Cardiac septum (tissue), 1 donor: Measurements from ENCODE around the gene TPRN. TPM values are rescaled to one million over a fixed set of nuclear protein-coding genes. Genes with fewer than 3 reads are reported as not detected.

ENCODE experiments used
- DNase-seq: peaks from one replicate; pipeline ENCODE4 v3.0.0-alpha.2; 2020; ENCODE audit warnings: low spot score
- intact Hi-C: fragments of 100-400 bp; cut with DNase I; formaldehyde crosslinking; loops from one replicate; pipeline ENCODE4 v1.14.0; 2022
- total RNA-seq: library from RNA; stranded (reverse); fragmentation: NEBNext Ultra II Directional; extraction: Animal tissue kit (Norgen Biotek cat#: 25700); gene quantifications from one replicate; pipeline ENCODE4 v1.2.1, GENCODE V29; 2021
- donor health status: DM: no; HTN: no; CAD: no.

Gene TPRN
- total RNA-seq, 1 donor from 2014 or later, result 13.5 TPM

DNA sequence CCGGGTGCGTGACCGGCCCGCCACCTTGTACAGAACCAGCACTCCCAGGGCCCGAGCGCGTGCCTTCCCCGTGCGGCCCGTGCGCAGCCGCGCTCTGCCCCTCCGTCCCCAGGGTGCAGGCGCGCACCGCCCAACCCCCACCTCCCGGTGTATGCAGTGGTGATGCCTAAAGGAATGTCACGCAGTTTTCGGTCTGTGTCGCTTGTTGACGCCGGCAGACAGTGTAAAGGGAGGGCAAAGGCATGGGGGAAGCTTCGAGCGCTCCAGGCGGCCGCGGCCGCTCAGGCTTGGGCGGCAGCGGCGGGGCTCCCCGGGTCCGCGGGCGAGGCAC is 32.0 kb downstream of the TPRN start:
- intact Hi-C loops, result no loop called here
- no peak for DNase-seq

DNA sequence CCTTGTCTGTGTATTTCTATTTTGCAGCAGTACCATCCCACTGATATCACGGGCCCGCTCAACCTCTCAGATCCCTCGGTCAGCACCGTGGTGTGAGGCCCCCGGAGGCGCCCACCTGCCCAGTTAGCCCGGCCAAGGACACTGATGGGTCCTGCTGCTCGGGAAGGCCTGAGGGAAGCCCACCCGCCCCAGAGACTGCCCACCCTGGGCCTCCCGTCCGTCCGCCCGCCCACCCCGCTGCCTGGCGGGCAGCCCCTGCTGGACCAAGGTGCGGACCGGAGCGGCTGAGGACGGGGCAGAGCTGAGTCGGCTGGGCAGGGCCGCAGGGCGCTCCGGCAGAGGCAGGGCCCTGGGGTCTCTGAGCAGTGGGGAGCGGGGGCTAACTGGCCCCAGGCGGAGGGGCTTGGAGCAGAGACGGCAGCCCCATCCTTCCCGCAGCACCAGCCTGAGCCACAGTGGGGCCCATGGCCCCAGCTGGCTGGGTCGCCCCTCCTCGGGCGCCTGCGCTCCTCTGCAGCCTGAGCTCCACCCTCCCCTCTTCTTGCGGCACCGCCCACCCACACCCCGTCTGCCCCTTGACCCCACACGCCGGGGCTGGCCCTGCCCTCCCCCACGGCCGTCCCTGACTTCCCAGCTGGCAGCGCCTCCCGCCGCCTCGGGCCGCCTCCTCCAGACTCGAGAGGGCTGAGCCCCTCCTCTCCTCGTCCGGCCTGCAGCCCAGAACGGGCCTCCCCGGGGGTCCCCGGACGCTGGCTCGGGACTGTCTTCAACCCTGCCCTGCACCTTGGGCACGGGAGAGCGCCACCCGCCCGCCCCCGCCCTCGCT is 32.6 kb downstream of the TPRN start:
- intact Hi-C loops, result no loop called here
- no peak for DNase-seq

DNA sequence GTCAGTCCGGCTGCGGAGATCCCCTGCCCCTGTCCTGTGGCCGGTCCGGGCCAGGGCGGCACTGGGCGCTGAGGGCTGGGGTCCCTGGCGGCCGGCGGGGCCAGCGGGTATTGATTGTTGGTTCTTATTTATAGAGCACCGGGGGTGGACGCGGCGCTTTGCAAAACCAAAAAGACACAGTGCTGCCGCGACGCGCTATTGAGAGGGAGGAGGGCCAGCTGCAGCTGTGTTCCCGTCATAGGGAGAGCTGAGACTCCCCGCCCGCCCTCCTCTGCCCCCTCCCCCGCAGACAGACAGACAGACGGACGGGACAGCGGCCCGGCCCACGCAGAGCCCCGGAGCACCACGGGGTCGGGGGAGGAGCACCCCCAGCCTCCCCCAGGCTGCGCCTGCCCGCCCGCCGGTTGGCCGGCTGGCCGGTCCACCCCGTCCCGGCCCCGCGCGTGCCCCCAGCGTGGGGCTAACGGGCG is 33.2 kb downstream of the TPRN start:
- no peak for DNase-seq
- intact Hi-C loops, result no loop called here

DNA sequence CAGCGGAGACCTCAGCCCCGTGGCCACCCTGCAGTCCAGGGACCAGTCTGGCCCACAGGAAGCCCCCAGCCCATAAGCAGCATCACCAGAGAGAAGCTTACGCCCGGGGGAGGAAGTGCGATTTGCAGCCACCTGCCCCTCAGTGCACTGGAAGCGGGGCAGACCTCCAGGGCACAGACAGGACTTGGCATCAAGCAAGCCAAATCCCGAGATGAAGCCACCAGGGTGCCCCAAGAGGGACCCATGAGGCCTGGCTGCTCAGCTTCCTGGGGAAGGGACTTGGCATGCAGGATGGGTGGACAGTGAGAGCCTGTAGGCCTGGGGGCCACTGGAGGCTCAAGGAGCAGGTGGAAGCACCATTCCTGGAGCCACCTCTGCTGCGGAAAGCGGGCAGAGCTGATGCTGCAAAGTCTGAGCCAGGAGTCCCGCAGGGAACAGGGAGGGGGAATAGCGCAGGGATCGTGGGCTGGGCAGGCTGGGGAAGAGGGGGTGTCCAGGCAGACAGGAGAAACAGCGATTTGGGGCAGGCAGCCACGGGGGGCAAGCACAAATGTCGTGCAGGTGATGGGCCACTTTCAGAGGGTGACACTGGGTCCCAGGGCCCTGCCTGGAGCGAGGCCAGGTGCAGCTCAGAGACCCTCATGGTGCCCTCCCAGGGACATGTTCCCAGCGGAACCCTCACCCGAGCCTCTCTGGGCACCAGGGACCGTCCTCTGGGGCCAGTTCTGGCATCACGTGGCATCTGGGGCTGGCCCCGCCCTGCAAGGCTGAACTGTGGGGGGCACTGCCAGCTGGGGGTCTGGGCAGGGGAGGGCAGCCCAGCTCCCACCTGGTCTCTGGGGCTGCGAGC is 33.9 kb downstream of the TPRN start:
- DNase-seq, result no peak
- intact Hi-C loops, result no loop called here

DNA sequence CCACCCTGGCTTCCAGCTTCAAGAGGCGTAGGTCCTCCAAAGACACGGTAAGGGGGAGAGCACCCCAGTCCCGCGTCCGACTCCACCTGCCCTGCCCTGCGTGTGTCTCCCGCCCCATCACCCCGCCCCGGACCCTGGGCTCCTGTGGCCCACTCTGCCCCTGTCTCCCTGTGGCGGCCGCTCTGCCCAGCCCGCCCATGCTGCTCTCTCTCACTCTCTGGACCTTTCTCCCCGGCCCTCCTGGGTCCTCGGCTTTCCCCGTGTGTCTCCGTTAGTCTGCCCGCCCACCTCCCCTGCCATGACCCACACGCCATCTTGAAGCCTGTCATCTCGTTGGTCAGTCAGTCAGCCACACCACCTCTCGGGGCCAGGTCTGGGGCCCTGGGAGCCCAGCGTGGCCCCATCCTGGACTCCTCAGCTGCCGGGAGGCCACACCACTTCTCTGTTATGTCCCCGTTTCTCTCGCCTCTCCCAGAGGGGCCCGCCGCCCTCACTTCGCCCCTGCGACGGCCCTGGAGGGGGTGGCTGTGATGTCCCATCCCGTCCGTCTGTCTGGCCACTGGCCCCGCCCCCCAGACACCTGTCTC is 35.2 kb downstream of the TPRN start:
- intact Hi-C loops, result no loop called here
- no peak for DNase-seq

DNA sequence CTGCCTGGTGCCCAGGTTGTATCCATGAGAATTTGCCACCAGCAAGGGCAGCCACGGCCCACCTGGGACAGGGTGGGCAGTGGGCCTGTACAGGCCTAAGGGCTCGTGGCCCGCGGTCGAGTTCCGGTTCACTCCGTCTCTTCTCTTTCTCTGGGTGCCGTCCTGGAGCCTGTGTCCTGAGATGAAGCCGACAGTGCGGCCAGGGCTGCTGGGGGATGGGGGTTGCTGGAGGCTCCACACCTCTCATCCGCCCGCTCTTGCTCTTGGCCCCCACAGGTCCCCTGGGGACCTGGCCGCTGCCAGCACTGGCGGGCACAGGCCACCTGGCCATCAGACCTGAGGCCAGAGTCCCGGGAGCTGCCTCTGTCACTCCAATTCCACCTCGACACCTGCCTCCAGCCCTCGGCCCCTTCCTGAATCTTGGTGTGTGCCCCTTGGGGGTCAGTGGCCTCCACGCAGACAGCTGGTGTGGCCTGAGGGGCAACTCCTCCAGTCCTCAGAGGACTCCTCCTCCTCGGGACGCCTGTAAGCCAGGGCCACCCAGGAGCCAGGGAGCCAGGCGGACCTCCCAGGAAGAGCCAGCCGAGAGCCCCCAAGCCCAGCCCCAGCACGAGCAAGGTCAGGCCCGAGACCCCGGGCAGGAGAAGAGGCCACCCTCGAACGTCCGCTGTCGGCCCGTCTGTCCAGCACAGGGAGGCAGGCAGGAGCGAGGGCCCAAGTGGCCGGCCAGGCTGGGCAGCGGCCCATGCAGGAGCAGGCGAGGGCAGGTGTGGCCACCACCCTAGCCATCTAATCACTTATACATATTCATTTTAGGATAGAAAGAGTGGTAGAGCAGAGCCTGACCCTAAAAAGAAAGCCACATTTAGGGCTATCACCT is 35.9 kb downstream of the TPRN start:
- intact Hi-C loops, result no loop called here
- DNase-seq, result no peak

DNA sequence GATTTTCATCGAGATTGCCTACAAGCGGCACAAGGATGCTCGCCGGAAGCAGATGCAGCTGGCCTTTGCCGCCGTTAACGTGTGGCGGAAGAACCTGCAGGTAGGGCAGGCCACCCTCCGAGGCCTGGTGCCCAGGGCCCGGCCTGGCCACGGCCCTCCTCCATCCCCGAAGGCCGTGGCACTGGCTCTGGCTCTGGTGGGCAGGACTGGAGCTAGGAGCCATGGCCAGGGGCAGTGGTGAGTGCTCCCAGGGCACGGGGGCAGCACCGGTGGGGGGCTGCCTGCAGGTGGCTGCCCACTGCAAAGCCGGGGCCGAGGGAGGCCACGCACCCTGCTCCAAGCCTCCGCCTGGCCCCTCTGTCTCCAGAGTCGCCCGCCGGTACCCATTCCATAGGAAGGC is 36.7 kb downstream of the TPRN start:
- intact Hi-C loops, result no loop called here
- no peak for DNase-seq

DNA sequence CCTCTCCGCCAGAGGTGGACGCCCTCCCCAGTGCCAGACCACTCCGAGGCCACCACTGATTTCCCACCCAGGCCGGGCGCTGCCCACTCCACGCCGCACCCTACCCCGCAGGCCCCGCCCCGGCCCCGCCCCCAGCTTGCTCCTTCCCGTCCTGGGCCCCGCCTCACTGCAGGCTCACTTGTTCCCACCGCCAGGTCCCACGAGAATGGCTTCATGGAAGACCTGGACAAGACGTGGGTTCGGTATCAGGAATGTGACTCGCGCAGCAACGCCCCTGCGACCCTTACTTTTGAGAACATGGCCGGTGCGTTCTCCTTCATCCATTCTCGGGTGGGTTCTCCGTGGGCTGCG is 37.2 kb downstream of the TPRN start:
- intact Hi-C loops, result no loop called here
- no peak for DNase-seq

DNA sequence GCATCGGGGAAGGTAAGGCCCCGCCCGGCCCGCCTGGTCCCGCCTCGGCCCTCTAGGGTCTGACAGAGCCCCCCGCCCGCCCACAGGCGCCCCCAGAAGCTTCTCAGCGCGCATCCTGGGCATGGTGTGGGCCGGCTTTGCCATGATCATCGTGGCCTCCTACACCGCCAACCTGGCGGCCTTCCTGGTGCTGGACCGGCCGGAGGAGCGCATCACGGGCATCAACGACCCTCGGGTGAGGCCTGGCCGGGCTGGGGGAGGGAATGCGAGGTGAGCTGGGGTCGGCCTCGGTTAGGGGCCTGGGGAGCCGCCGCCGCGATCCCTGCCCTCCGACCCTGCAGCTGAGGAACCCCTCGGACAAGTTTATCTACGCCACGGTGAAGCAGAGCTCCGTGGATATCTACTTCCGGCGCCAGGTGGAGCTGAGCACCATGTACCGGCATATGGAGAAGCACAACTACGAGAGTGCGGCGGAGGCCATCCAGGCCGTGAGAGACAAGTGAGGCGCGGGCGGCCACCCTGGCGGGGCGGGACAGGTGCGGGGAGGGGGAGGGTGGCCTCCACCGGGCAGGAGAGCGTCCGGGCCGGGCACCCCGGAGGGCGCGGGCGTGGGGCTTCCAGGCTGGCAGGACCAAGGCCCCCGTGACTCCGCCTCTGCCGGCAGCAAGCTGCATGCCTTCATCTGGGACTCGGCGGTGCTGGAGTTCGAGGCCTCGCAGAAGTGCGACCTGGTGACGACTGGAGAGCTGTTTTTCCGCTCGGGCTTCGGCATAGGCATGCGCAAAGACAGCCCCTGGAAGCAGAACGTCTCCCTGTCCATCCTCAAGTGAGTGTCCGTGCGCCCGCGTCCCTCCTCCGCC is 37.8 kb downstream of the TPRN start:
- DNase-seq, result no peak
- intact Hi-C loops, result no loop called here

DNA sequence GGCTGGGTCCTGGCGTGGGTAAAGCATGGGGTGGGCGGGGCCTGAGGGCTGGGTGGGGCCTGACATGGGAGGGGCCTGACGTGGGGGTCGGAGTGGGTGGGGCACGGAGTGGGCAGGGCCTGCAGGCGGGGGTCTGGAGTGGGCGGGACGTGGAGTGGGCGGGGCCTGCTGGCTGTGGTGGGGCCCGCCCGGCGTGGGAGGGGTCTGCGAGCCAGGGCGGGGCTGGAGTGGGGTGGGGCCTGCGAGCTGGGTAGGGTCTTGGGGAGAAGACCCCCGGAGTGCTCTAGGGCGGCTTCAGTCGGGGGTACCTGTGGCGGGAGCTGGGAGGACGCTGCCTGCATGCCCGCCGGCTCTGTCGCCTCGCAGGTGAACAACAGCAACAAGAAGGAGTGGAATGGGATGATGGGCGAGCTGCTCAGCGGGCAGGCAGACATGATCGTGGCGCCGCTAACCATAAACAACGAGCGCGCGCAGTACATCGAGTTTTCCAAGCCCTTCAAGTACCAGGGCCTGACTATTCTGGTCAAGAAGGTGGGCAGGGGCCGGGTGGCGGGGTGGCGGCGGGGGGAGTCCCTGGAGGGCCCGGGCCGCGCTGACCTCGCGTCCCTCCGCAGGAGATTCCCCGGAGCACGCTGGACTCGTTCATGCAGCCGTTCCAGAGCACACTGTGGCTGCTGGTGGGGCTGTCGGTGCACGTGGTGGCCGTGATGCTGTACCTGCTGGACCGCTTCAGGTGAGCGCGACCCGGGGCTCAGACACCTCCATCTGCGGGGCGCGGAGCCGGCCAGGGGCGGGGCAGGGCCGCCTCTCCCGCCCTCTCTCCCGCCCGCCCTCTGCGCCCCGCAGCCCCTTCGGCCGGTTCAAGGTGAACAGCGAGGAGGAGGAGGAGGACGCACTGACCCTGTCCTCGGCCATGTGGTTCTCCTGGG is 38.7 kb downstream of the TPRN start:
- no peak for DNase-seq
- intact Hi-C loops, result no loop called here

DNA sequence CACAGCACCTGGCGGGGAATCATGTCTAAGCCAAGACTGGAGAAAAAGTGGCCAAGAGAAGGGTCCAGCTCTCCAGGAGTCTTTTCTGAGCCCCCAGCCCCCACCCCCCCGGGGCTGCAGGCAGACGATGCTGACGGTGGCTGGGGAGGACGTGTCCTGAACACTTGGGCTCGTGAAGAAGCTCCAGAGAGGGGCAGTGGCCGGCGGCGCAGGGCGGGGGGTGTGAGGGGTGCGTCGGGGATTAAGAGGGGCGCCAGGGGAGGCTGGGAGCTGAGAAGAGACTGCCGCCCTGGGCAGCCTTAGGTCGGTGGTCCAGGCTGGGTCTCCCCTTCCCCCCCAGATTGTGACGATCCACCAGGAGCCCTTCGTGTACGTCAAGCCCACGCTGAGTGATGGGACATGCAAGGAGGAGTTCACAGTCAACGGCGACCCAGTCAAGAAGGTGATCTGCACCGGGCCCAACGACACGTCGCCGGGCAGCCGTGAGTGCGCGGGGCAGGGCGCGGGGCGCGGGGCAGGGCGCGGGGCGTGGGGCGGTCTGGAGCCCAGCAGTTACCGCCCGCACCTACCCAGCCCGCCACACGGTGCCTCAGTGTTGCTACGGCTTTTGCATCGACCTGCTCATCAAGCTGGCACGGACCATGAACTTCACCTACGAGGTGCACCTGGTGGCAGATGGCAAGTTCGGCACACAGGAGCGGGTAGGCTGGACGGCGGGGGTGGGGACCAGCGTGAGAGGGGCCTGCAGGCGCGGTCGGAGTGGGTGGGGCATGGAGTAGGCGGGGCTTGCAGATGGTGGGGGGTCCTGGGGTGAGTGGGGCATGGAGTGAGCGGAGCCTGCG is 39.6 kb downstream of the TPRN start:
- intact Hi-C loops, result no loop called here
- no peak for DNase-seq

DNA sequence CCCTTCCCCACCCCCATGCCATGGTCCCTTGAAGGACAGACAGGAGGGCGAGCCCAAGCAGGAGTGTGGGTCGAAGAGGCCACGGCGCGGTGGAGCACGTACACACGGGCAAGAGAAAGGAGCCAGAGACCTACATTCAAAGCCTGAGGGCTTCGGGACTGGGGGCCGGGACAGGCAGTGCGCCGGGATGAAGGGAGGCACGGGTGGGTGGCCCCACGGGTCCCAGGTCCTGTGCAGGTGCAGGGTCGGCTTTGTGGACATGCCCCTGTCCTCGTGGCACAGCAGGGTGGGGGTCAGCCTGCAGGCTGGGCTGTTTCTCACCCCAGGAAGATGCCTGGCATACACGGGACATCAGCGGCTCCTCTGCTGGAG is 40.5 kb downstream of the TPRN start:
- intact Hi-C loops, result no loop called here
- DNase-seq, result no peak

DNA sequence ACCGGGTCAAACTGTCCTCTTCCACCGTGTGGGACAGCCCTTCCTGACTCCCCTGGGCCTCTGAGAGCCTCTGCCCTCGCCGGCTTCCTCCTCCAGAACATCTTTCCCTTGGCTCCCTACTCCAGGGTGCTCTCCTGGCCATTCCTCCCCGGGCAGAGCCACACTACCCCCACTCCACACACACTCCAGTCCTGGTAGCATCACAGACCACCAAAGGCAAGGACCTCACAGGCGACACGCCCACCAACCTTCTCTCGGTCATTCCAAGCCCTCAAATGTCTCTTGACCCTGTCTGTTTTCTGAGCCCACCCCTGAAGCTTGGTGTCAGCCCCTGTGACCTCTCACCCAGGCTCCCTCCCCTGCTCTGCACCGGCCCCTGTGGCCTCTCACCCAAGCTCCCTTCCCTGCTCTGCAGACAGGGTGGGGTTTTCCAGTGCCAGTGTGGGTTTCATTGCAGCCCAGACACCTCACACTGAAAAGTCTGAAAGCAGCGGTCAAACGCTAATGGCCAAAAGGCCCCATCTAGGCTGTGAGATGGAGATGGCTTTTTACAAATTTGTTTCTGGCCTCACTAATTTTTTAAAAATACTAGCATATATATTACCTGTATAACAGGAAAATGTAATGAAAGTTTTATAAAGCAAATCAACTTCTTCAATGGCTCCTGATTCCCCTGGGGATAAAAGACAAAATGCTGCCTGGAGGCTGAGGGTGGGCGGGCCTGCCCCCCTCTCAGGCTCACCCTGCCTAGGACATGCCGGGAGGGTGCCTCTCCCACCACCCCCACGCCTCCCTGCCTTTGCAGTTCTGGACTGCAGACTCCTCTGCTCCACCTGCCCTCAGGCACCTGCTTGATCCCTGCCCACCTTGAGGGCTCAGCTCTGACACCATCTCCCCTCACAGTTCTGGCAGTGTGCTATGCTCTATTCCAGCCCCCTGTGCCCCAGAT is 41.2 kb downstream of the TPRN start:
- intact Hi-C loops, result no loop called here
- DNase-seq, result no peak

DNA sequence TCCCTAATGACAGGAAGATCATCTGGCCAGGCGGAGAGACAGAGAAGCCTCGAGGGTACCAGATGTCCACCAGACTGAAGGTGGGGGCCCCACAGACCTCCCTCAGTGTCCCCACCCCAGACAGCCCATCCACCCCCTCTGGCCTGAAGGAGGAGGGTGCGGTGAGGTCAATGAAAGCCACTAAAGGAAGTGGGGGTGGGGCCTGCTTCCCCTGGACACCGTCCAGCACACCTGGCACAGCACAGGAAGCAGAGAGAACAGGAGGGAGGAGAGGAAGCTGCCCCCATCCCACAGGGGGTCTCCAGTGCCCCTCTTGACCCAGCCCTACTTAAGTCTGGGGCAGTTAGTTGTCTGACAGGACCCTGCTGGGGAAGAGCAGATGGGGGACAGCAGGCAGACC is 41.9 kb downstream of the TPRN start:
- intact Hi-C loops, result no loop called here
- DNase-seq, result no peak

DNA sequence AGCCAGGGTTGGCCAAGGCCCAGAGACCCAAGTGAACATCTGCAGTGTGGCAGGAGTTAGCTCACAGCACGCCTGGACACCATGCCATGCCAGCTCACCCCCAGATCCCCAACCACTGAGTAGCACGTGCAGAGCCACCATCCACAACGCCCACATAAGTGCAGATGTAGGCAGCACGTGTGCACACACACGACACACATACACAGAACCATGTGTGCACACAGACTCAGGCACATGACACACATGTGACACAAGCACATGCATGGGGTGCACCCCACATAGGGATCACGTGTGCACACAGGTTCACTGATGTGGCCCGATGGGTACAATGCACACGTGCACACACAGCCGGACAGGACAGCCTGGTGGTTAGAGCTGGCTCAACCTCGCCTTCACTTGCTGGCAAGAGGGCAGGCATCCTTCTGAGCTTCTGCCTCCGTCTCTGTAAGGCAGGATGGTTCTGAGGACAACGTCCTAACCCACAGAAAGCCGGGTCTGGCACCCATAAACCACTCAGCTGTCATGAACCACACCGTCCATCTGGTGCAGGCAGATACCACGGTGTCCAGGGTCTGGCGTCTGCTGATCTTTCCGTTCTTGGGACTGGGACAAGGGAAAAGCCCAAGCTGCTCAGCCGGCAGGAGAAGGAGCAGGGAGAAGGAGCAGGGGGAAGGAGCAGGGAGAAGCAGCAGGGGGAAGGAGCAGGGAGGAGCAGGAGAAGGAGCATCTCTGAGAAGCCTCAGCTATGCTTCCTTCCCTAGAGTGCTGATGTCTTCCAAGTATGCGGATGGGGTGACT is 42.7 kb downstream of the TPRN start:
- DNase-seq, result no peak
- intact Hi-C loops, result no loop called here
